WTC11 (cell line): ENCODE measurements around the gene HRAS.

Experiments used
- SMAD3 ChIP-seq: sonication (generic); formaldehyde crosslinking; IDR thresholded peaks from 2 replicates; pipeline ENCODE4 v1.8.0; 2022; ENCODE audit warnings: missing genetic modification reagents, mild to moderate bottlenecking, borderline replicate concordance
- TF ChIP-seq, protein P1 (sequence below): fragments of 250-450 bp; sonication (Bioruptor Pico); IDR thresholded peaks from 2 replicates; pipeline ENCODE4 v1.9.0; 2021; ENCODE audit warnings: moderate library complexity, mild to moderate bottlenecking, inconsistent platforms, borderline replicate concordance
- TF ChIP-seq, protein P2 (sequence below): fragments of 200-600 bp; IDR thresholded peaks from 2 replicates; pipeline ENCODE4 v1.8.0; 2022; ENCODE audit warnings: antibody characterized with exemption

- TF ChIP-seq, protein P1, sequence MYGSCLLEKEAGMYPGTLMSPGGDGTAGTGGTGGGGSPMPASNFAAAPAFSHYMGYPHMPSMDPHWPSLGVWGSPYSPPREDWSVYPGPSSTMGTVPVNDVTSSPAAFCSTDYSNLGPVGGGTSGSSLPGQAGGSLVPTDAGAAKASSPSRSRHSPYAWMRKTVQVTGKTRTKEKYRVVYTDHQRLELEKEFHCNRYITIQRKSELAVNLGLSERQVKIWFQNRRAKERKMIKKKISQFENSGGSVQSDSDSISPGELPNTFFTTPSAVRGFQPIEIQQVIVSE (CRISPR knock-in tag) = no peak
- TF ChIP-seq, protein P2, sequence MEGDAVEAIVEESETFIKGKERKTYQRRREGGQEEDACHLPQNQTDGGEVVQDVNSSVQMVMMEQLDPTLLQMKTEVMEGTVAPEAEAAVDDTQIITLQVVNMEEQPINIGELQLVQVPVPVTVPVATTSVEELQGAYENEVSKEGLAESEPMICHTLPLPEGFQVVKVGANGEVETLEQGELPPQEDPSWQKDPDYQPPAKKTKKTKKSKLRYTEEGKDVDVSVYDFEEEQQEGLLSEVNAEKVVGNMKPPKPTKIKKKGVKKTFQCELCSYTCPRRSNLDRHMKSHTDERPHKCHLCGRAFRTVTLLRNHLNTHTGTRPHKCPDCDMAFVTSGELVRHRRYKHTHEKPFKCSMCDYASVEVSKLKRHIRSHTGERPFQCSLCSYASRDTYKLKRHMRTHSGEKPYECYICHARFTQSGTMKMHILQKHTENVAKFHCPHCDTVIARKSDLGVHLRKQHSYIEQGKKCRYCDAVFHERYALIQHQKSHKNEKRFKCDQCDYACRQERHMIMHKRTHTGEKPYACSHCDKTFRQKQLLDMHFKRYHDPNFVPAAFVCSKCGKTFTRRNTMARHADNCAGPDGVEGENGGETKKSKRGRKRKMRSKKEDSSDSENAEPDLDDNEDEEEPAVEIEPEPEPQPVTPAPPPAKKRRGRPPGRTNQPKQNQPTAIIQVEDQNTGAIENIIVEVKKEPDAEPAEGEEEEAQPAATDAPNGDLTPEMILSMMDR = no peak
- no peak for TF ChIP-seq SMAD3 (CRISPR knock-in tag)
Measured at GRCh38 chr11:486189-486588, 49.2 kb downstream of the HRAS start.
